ENCODE data around the gene EFNA3.

EFNA3 gene

GRCh38 chr1:155078469-155079209 lies at the start of gene EFNA3:
EFNA3 (plus strand) TSS chr1:155078837; CDS start chr1:155078942, 105 bp downstream.
- H3K4me1 ChIP-seq (ENCODE audit: control insufficient read depth in 1 of 2, insufficient read depth in 2 of 2, low read length in 2 of 2) = peaks cover 8 to 46% of the 10 kb centered on the region in 2 donors
- H3K4me3 ChIP-seq (ENCODE audit: low read depth in 1 of 2, low read length in 2 of 2) = peak within 1 kb of the TSS; percentile 26 to 53
- peaks cover 46% of the 10 kb centered on the region for H3K27me3 ChIP-seq (ENCODE audit: low read depth, low read length)
- H3K36me3 ChIP-seq (ENCODE audit: control insufficient read depth in 1 of 2, insufficient read depth in 2 of 2, low read length in 2 of 2) = no peaks in the 10 kb centered on the region
- no peak within 1 kb of the TSS for H3K27ac ChIP-seq (ENCODE audit: low read length)
- H3K9me3 ChIP-seq (ENCODE audit: control insufficient read depth in 1 of 2, low read length in 2 of 2) = no peaks in the 10 kb centered on the region

GRCh38 chr1:155029513-155030242 lies 49.0 kb upstream of the EFNA3 start:
- no peak overlapping the region for H3K4me3 ChIP-seq (ENCODE audit: low read depth in 1 of 2, low read length in 2 of 2)
- no peaks in the 10 kb centered on the region for H3K9me3 ChIP-seq (ENCODE audit: control insufficient read depth in 1 of 2, low read length in 2 of 2)
- no peaks in the 10 kb centered on the region for H3K27me3 ChIP-seq (ENCODE audit: low read depth, low read length)
- no peaks in the 10 kb centered on the region for H3K36me3 ChIP-seq (ENCODE audit: control insufficient read depth in 1 of 2, insufficient read depth in 2 of 2, low read length in 2 of 2)
- H3K4me1 ChIP-seq (ENCODE audit: control insufficient read depth in 1 of 2, insufficient read depth in 2 of 2, low read length in 2 of 2) = no peaks in the 10 kb centered on the region
- no peak overlapping the region for H3K27ac ChIP-seq (ENCODE audit: low read length)

- no peak overlapping the region for H3K27ac ChIP-seq (ENCODE audit: low read length)
- H3K4me3 ChIP-seq (ENCODE audit: low read depth in 1 of 2, low read length in 2 of 2) = no peak overlapping the region
- no peaks in the 10 kb centered on the region for H3K4me1 ChIP-seq (ENCODE audit: control insufficient read depth in 1 of 2, insufficient read depth in 2 of 2, low read length in 2 of 2)
- H3K9me3 ChIP-seq (ENCODE audit: control insufficient read depth in 1 of 2, low read length in 2 of 2) = no peaks in the 10 kb centered on the region
- H3K36me3 ChIP-seq (ENCODE audit: control insufficient read depth in 1 of 2, insufficient read depth in 2 of 2, low read length in 2 of 2) = no peaks in the 10 kb centered on the region
- no peaks in the 10 kb centered on the region for H3K27me3 ChIP-seq (ENCODE audit: low read depth, low read length)
These were observed 48.3 kb upstream of the EFNA3 start for GRCh38 chr1:155030243-155030795.

- Histone ChIP-seq H3K4me1 (ENCODE audit: control insufficient read depth in 1 of 2, insufficient read depth in 2 of 2, low read length in 2 of 2) (no peaks in the 10 kb centered on the region), H3K9me3 (ENCODE audit: control insufficient read depth in 1 of 2, low read length in 2 of 2) (no peaks in the 10 kb centered on the region), H3K4me3 (ENCODE audit: low read depth in 1 of 2, low read length in 2 of 2) (no peak overlapping the region), H3K36me3 (ENCODE audit: control insufficient read depth in 1 of 2, insufficient read depth in 2 of 2, low read length in 2 of 2) (no peaks in the 10 kb centered on the region), H3K27me3 (ENCODE audit: low read depth, low read length) (no peaks in the 10 kb centered on the region), H3K27ac (ENCODE audit: low read length) (no peak overlapping the region)
These were observed 47.7 kb upstream of the EFNA3 start for GRCh38 chr1:155030899-155031298.

- no peak overlapping the region for H3K4me3 ChIP-seq (ENCODE audit: low read depth in 1 of 2, low read length in 2 of 2)
- peaks cover 0 to 2% of the 10 kb centered on the region in 2 donors for H3K4me1 ChIP-seq (ENCODE audit: control insufficient read depth in 1 of 2, insufficient read depth in 2 of 2, low read length in 2 of 2)
- no peak overlapping the region for H3K27ac ChIP-seq (ENCODE audit: low read length)
- no peaks in the 10 kb centered on the region for H3K36me3 ChIP-seq (ENCODE audit: control insufficient read depth in 1 of 2, insufficient read depth in 2 of 2, low read length in 2 of 2)
- no peaks in the 10 kb centered on the region for H3K9me3 ChIP-seq (ENCODE audit: control insufficient read depth in 1 of 2, low read length in 2 of 2)
- H3K27me3 ChIP-seq (ENCODE audit: low read depth, low read length) = no peaks in the 10 kb centered on the region
These were observed 45.8 kb upstream of the EFNA3 start for GRCh38 chr1:155032886-155033285.

- no peaks in the 10 kb centered on the region for H3K36me3 ChIP-seq (ENCODE audit: control insufficient read depth in 1 of 2, insufficient read depth in 2 of 2, low read length in 2 of 2)
- no peak within 1 kb of the TSS for H3K4me3 ChIP-seq (ENCODE audit: low read depth in 1 of 2, low read length in 2 of 2)
- peaks cover 0 to 8% of the 10 kb centered on the region in 2 donors for H3K4me1 ChIP-seq (ENCODE audit: control insufficient read depth in 1 of 2, insufficient read depth in 2 of 2, low read length in 2 of 2)
- no peaks in the 10 kb centered on the region for H3K27me3 ChIP-seq (ENCODE audit: low read depth, low read length)
- no peak within 1 kb of the TSS for H3K27ac ChIP-seq (ENCODE audit: low read length)
- no peaks in the 10 kb centered on the region for H3K9me3 ChIP-seq (ENCODE audit: control insufficient read depth in 1 of 2, low read length in 2 of 2)
These were observed 45.1 kb upstream of the EFNA3 start, which contains the start of the genes DCST1 and DCST2 for GRCh38 chr1:155033524-155033923. DCST1 (plus strand) TSS chr1:155033824; CDS start chr1:155034037, 213 bp downstream. DCST2 (minus strand) TSS chr1:155033781; CDS start chr1:155033701, 80 bp downstream.

GRCh38 chr1:155034318-155035208 lies 44.1 kb upstream of the EFNA3 start:
- Histone ChIP-seq H3K36me3 (ENCODE audit: control insufficient read depth in 1 of 2, insufficient read depth in 2 of 2, low read length in 2 of 2) (no peaks in the 10 kb centered on the region), H3K27ac (ENCODE audit: low read length) (no peak overlapping the region)

GRCh38 chr1:155035936-155036335 lies 42.7 kb upstream of the EFNA3 start:
- no peak overlapping the region for H3K4me3 ChIP-seq (ENCODE audit: low read depth in 1 of 2, low read length in 2 of 2)
- no peak overlapping the region for H3K27ac ChIP-seq (ENCODE audit: low read length)
- no peaks in the 10 kb centered on the region for H3K27me3 ChIP-seq (ENCODE audit: low read depth, low read length)
- H3K9me3 ChIP-seq (ENCODE audit: control insufficient read depth in 1 of 2, low read length in 2 of 2) = no peaks in the 10 kb centered on the region
- H3K4me1 ChIP-seq (ENCODE audit: control insufficient read depth in 1 of 2, insufficient read depth in 2 of 2, low read length in 2 of 2) = peaks cover 0 to 8% of the 10 kb centered on the region in 2 donors
- H3K36me3 ChIP-seq (ENCODE audit: control insufficient read depth in 1 of 2, insufficient read depth in 2 of 2, low read length in 2 of 2) = no peaks in the 10 kb centered on the region

More at GRCh38 chr1:155034318-155035208, 44.1 kb upstream of the EFNA3 start:
- H3K9me3 ChIP-seq (ENCODE audit: control insufficient read depth in 1 of 2, low read length in 2 of 2) = no peaks in the 10 kb centered on the region
- H3K4me3 ChIP-seq (ENCODE audit: low read depth in 1 of 2, low read length in 2 of 2) = no peak overlapping the region
- H3K27me3 ChIP-seq (ENCODE audit: low read depth, low read length) = no peaks in the 10 kb centered on the region
- peaks cover 0 to 8% of the 10 kb centered on the region in 2 donors for H3K4me1 ChIP-seq (ENCODE audit: control insufficient read depth in 1 of 2, insufficient read depth in 2 of 2, low read length in 2 of 2)

GRCh38 chr1:155037043-155037442 lies 41.6 kb upstream of the EFNA3 start:
- H3K4me3 ChIP-seq (ENCODE audit: low read depth in 1 of 2, low read length in 2 of 2) = no peak overlapping the region
- peaks cover 0 to 8% of the 10 kb centered on the region in 2 donors for H3K4me1 ChIP-seq (ENCODE audit: control insufficient read depth in 1 of 2, insufficient read depth in 2 of 2, low read length in 2 of 2)
- H3K9me3 ChIP-seq (ENCODE audit: control insufficient read depth in 1 of 2, low read length in 2 of 2) = no peaks in the 10 kb centered on the region
- no peaks in the 10 kb centered on the region for H3K36me3 ChIP-seq (ENCODE audit: control insufficient read depth in 1 of 2, insufficient read depth in 2 of 2, low read length in 2 of 2)
- no peaks in the 10 kb centered on the region for H3K27me3 ChIP-seq (ENCODE audit: low read depth, low read length)
- H3K27ac ChIP-seq (ENCODE audit: low read length) = no peak overlapping the region

- no peaks in the 10 kb centered on the region for H3K27me3 ChIP-seq (ENCODE audit: low read depth, low read length)
- peaks cover 0 to 8% of the 10 kb centered on the region in 2 donors for H3K4me1 ChIP-seq (ENCODE audit: control insufficient read depth in 1 of 2, insufficient read depth in 2 of 2, low read length in 2 of 2)
- no peak overlapping the region for H3K27ac ChIP-seq (ENCODE audit: low read length)
- H3K9me3 ChIP-seq (ENCODE audit: control insufficient read depth in 1 of 2, low read length in 2 of 2) = no peaks in the 10 kb centered on the region
- no peaks in the 10 kb centered on the region for H3K36me3 ChIP-seq (ENCODE audit: control insufficient read depth in 1 of 2, insufficient read depth in 2 of 2, low read length in 2 of 2)
- H3K4me3 ChIP-seq (ENCODE audit: low read depth in 1 of 2, low read length in 2 of 2) = no peak overlapping the region
These were observed 40.7 kb upstream of the EFNA3 start for GRCh38 chr1:155037851-155038441.
